A549 (cell line): ENCODE measurements around the gene GNE. TPM values are rescaled to one million over a fixed set of nuclear protein-coding genes. Genes with fewer than 3 reads are reported as not detected.
A peak's percentile ranks its signal among the peaks of the same experiment; 100 is the strongest.
"Not testable (repeated sequence)": the region's sequence is repeated elsewhere in the genome, so short reads cannot be mapped to it uniquely, and the experiment has no call there.

ENCODE experiments used
- ATAC-seq, 2 experiments: fragments of 200-7000 bp in 1 of 2; fragments of >200 bp in 1 of 2; cut with Nextera tagmentation in 1 of 2; cut with Tn5 transposase in 1 of 2; 3 replicates each; pipeline versions ENCODE4 v1.8.0 to v1.9.1; 2018 to 2020; ENCODE audit warnings: mild to moderate bottlenecking in 1 of 2, moderate library complexity in 1 of 2
- CTCF ChIA-PET: fragments of 300-600 bp; sonication (Branson Sonifier 250); formaldehyde crosslinking; extraction: SDS; loops from one replicate; lab custom pipeline; 2021; ENCODE audit warnings: antibody characterized with exemption, inconsistent platforms; lab: Yijun Ruan, JAX
- POLR2A ChIA-PET: fragments of 350-600 bp; formaldehyde crosslinking; extraction: SDS; loops from one replicate; lab custom pipeline; 2021; ENCODE audit warnings: antibody characterized with exemption, inconsistent platforms; lab: Yijun Ruan, JAX
- DNase-seq, 2 experiments: peaks; one replicate each; pipeline versions ENCODE4 v3.0.0 to v3.0.0-alpha.2; 2011 to 2016; ENCODE audit warnings: low read depth in 1 of 2, low spot score in 1 of 2
- FAIRE-seq: peaks from 2 replicates; lab custom pipeline; 2011; peaks lifted over from hg19 to GRCh38; lab: Jason Lieb, UNC
- H3K27ac ChIP-seq, 2 experiments: fragments of >200 bp; sonication (Bioruptor Twin); formaldehyde crosslinking; 3 replicates each; pipeline ENCODE4 v1.5.1; 2016 to 2017
- H3K4me1 ChIP-seq: fragments of >200 bp; sonication (Bioruptor Twin); formaldehyde crosslinking; 3 replicates; pipeline ENCODE4 v1.6.1; 2016
- H3K4me2 ChIP-seq: fragments of >200 bp; sonication (Bioruptor Twin); formaldehyde crosslinking; 3 replicates; pipeline ENCODE4 v1.6.1; 2016
- H3K4me3 ChIP-seq: fragments of >200 bp; sonication (Bioruptor Twin); formaldehyde crosslinking; 3 replicates; pipeline ENCODE4 v1.5.1; 2016
- H3K9me3 ChIP-seq: fragments of >200 bp; sonication (Bioruptor Twin); formaldehyde crosslinking; 3 replicates; pipeline ENCODE4 v1.6.1; 2016
- BHLHE40 ChIP-seq: IDR thresholded peaks from 2 replicates; pipeline ENCODE4 v1.6.1; 2012; ENCODE audit warnings: low read depth, low read length, inconsistent platforms
- CHD2 ChIP-seq: fragments of 150-350 bp; IDR thresholded peaks from 2 replicates; pipeline ENCODE4 v1.6.1; 2014; ENCODE audit warnings: low read length; ENCODE audit not compliant: partially characterized antibody
- CTCF ChIP-seq: fragments of >200 bp; sonication (Bioruptor Twin); formaldehyde crosslinking; IDR thresholded peaks from 3 replicates; pipeline ENCODE4 v1.5.1; 2016
- EHMT2 ChIP-seq: fragments of 200-600 bp; sonication (generic); IDR thresholded peaks from 2 replicates; pipeline ENCODE4 v1.6.1; 2016; ENCODE audit warnings: antibody characterized with exemption, low read depth, mild to moderate bottlenecking, moderate library complexity
- EP300 ChIP-seq, 2 experiments: fragments of >200 bp; sonication (Bioruptor Twin); formaldehyde crosslinking; IDR thresholded peaks; 2 replicates in 1 of 2; 3 replicates in 1 of 2; pipeline ENCODE4 v1.6.1; 2016 to 2017
- ESRRA ChIP-seq: fragments of 150-350 bp; IDR thresholded peaks from 2 replicates; pipeline ENCODE4 v1.6.1; 2014; ENCODE audit warnings: mild to moderate bottlenecking, low read length, borderline replicate concordance
- FOSB ChIP-seq: fragments of 250-450 bp; sonication (Bioruptor Pico); IDR thresholded peaks from 2 replicates; pipeline ENCODE4 v1.5.0; 2020; ENCODE audit warnings: mild to moderate bottlenecking, moderate library complexity
- HDAC2 ChIP-seq: fragments of 200-600 bp; sonication (generic); IDR thresholded peaks from 2 replicates; pipeline ENCODE4 v1.6.1; 2016
- HEYL ChIP-seq: fragments of 250-450 bp; sonication (Bioruptor Pico); IDR thresholded peaks from 2 replicates; pipeline ENCODE4 v1.8.0; 2021; ENCODE audit warnings: mild to moderate bottlenecking, moderate library complexity
- HOXA7 ChIP-seq: fragments of 250-450 bp; sonication (Bioruptor Pico); IDR thresholded peaks from 2 replicates; pipeline ENCODE4 v1.5.0; 2020; ENCODE audit warnings: mild to moderate bottlenecking, moderate library complexity
- HOXB13 ChIP-seq: fragments of 250-450 bp; sonication (Bioruptor Pico); IDR thresholded peaks from 2 replicates; pipeline ENCODE4 v1.5.0; 2020; ENCODE audit warnings: low read depth, mild to moderate bottlenecking, moderate library complexity
- HOXB5 ChIP-seq: fragments of 250-450 bp; sonication (Bioruptor Pico); IDR thresholded peaks from 2 replicates; pipeline ENCODE4 v1.5.0; 2020; ENCODE audit warnings: mild to moderate bottlenecking, moderate library complexity
- MAFK ChIP-seq: fragments of 450-650 bp; IDR thresholded peaks from 2 replicates; pipeline ENCODE4 v1.6.1; 2014; ENCODE audit not compliant: partially characterized antibody
- MYC ChIP-seq: IDR thresholded peaks from 2 replicates; pipeline ENCODE4 v1.6.1; 2012; ENCODE audit warnings: mild to moderate bottlenecking, inconsistent platforms, low read length, improper control_type of control experiment, borderline replicate concordance
- POLR2A ChIP-seq: IDR thresholded peaks from 2 replicates; pipeline ENCODE4 v1.6.1; 2012; ENCODE audit warnings: mild to moderate bottlenecking, low read length
- RAD21 ChIP-seq, 2 experiments: fragments of >200 bp in 1 of 2; sonication (Bioruptor Twin) in 1 of 2; formaldehyde crosslinking in 1 of 2; IDR thresholded peaks in 1 of 2; conservative IDR thresholded peaks in 1 of 2; 2 replicates in 1 of 2; 3 replicates in 1 of 2; pipeline ENCODE4 v1.6.1; 2012 to 2018; ENCODE audit warnings: inconsistent platforms in 1 of 2
- RCOR1 ChIP-seq: fragments of 150-350 bp; IDR thresholded peaks from 2 replicates; pipeline ENCODE4 v1.6.1; 2014; ENCODE audit warnings: antibody characterized with exemption, low read length, low read depth
- REST ChIP-seq: fragments of 200-600 bp; sonication (generic); IDR thresholded peaks from 2 replicates; pipeline ENCODE4 v1.6.1; 2016; ENCODE audit warnings: antibody characterized with exemption, mild to moderate bottlenecking, moderate library complexity
- RFX5 ChIP-seq: fragments of 450-650 bp; IDR thresholded peaks from 2 replicates; pipeline ENCODE4 v1.7.1; 2014; ENCODE audit warnings: antibody characterized with exemption, mild to moderate bottlenecking, moderate library complexity
- SMC3 ChIP-seq: fragments of >200 bp; sonication (Bioruptor Twin); formaldehyde crosslinking; IDR thresholded peaks from 3 replicates; pipeline ENCODE4 v1.6.1; 2018; ENCODE audit warnings: inconsistent platforms
- TFCP2L1 ChIP-seq: fragments of 250-450 bp; sonication (Bioruptor Pico); IDR thresholded peaks from 2 replicates; pipeline ENCODE4 v1.5.0; 2021; ENCODE audit warnings: mild to moderate bottlenecking
- ZSCAN20 ChIP-seq: fragments of 250-450 bp; sonication (Bioruptor Pico); IDR thresholded peaks from 2 replicates; pipeline ENCODE4 v1.8.0; 2022; ENCODE audit warnings: mild to moderate bottlenecking, moderate library complexity
- WGBS: methylation state at CpG from one replicate; pipeline ENCODE4 v1.1.6; 2017; ENCODE audit errors: missing lambda C conversion rate; 5-methylcytosine and 5-hydroxymethylcytosine counted together
- polyA plus RNA-seq, 4 experiments: library from polyadenylated mRNA; depleted of rRNA in 3 of 4; stranded (reverse); fragments of >200 nt; fragmentation: RNase III in 1 of 4; extraction: RNeasy Plus Mini Kit Qiagen cat#74134 plus additional on column Dnase treatment in 1 of 4; gene quantifications; 2 replicates in 3 of 4; 3 replicates in 1 of 4; pipeline ENCODE4 v1.2.3, GENCODE V29; 2011 to 2017
- TF ChIP-seq, protein P1 (sequence below): IDR thresholded peaks from 2 replicates; pipeline ENCODE4 v1.6.1; 2012
- TF ChIP-seq, protein P2 (sequence below): fragments of 250-450 bp; sonication (Bioruptor Pico); IDR thresholded peaks from 2 replicates; pipeline ENCODE4 v1.5.0; 2021; ENCODE audit warnings: mild to moderate bottlenecking, moderate library complexity, borderline replicate concordance

GNE gene
- polyA plus RNA-seq, 2 of the 4 experiments (the other 2 are of a cell fraction) = 23.0 to 32.9 TPM

- H3K4me3 ChIP-seq, POLR2A ChIA-PET: not testable (repeated sequence)
- DNase-seq = peak; percentile 48 to 67
- peak overlapping the region in 1 of 2 experiments; percentile 36; a peak in 1 of 6 replicates for H3K27ac ChIP-seq
- CTCF ChIA-PET = interaction anchor here (0.6 to 13.7 kb wide), 33 partner anchors 9 to 307 kb away, joined by 3 to 221 read pairs (median 4); partner anchors contain the start of gene RNF38
- TF ChIP-seq RAD21 (conservative IDR thresholded peaks at IDR 0.05 in 1 of 2, IDR thresholded peaks at IDR 0.05 in 1 of 2) = peak; percentile 71 to 79
- TF ChIP-seq SMC3 = peak; percentile 71
- peak; percentile 54 for TF ChIP-seq CTCF
- TF ChIP-seq, all 56 proteins: peak for 3; not testable (repeated sequence) for 53
- peak; percentile 85 to 89 for ATAC-seq
- not testable (repeated sequence) for H3K9me3 ChIP-seq, H3K4me2 ChIP-seq
- 58% methylated on average over 8 of the region's 8 CpGs for WGBS
- FAIRE-seq = peak; percentile 61
- peaks cover 15% of the 10 kb centered on the region; the same call in 2 of the 3 replicates for H3K4me1 ChIP-seq
Measured at GRCh38 chr9:36248061-36248460, 10.2 kb downstream of the GNE start.

DNA sequence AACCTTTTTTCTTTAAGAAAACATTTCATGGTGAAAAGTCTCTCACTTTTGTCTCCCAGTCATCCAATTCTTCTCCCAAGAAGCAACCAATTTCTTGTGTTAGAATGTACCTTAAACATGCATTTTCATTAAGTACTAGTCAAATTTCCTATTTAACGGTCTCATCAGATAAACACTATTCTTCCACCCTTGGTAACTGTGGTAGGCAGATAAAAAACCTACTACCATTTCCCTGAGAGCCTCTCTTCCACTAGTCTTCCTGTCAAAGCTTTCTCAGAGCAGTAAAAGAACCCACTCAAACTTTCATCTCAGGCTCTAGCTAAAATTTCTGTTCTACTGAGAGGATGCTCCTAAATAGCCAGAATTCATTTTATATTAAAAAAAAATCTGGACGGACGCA, 10.9 kb downstream of the GNE start:
- ATAC-seq = no peak
- H3K4me2 ChIP-seq = no peak overlapping the region
- POLR2A ChIA-PET = no interaction called here
- H3K9me3 ChIP-seq = no peaks in the 10 kb centered on the region
- H3K4me3 ChIP-seq = no peak overlapping the region
- H3K27ac ChIP-seq = no peak overlapping the region
- no peak for DNase-seq
- CTCF ChIA-PET = interaction anchor here (0.6 to 13.7 kb wide), 22 partner anchors 10 to 238 kb away, joined by 3 to 221 read pairs (median 5); partner anchors contain the start of gene RNF38
- TF ChIP-seq RCOR1 (no peak), RAD21 (conservative IDR thresholded peaks at IDR 0.05 in 1 of 2, IDR thresholded peaks at IDR 0.05 in 1 of 2) (no peak), ZSCAN20 (CRISPR knock-in tag) (no peak), BHLHE40 (no peak), HOXB13 (no peak), SMC3 (no peak), TFCP2L1 (CRISPR knock-in tag) (no peak), ESRRA (no peak), HDAC2 (no peak), MYC (no peak), EHMT2 (no peak)
- TF ChIP-seq, protein P1, sequence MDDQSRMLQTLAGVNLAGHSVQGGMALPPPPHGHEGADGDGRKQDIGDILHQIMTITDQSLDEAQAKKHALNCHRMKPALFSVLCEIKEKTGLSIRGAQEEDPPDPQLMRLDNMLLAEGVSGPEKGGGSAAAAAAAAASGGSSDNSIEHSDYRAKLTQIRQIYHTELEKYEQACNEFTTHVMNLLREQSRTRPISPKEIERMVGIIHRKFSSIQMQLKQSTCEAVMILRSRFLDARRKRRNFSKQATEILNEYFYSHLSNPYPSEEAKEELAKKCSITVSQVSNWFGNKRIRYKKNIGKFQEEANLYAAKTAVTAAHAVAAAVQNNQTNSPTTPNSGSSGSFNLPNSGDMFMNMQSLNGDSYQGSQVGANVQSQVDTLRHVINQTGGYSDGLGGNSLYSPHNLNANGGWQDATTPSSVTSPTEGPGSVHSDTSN = no peak
- TF ChIP-seq, protein P2, sequence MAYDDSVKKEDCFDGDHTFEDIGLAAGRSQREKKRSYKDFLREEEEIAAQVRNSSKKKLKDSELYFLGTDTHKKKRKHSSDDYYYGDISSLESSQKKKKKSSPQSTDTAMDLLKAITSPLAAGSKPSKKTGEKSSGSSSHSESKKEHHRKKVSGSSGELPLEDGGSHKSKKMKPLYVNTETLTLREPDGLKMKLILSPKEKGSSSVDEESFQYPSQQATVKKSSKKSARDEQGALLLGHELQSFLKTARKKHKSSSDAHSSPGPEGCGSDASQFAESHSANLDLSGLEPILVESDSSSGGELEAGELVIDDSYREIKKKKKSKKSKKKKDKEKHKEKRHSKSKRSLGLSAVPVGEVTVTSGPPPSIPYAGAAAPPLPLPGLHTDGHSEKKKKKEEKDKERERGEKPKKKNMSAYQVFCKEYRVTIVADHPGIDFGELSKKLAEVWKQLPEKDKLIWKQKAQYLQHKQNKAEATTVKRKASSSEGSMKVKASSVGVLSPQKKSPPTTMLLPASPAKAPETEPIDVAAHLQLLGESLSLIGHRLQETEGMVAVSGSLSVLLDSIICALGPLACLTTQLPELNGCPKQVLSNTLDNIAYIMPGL (CRISPR knock-in tag) = no peak
- FAIRE-seq = no peak
- WGBS = 80% methylated on average over 3 of the region's 3 CpGs
- H3K4me1 ChIP-seq = peaks cover 15% of the 10 kb centered on the region; the same call in 2 of the 3 replicates

- Histone ChIP-seq H3K4me2 (no peak overlapping the region), H3K4me3 (no peak overlapping the region), H3K4me1 (peaks cover 15% of the 10 kb centered on the region; the same call in 2 of the 3 replicates), H3K9me3 (no peaks in the 10 kb centered on the region), H3K27ac (no peak overlapping the region)
- ATAC-seq (no peak), DNase-seq (no peak), FAIRE-seq (peak; percentile 32)
- ChIA-PET POLR2A (no interaction called here), CTCF (interaction anchor here (1.7 kb wide), 1 partner anchor 83 kb away, joined by 4 read pairs; no protein-coding TSS in a partner anchor)
- TF ChIP-seq CHD2 (no peak), RFX5 (no peak), HOXB5 (CRISPR knock-in tag) (no peak), POLR2A (no peak), EHMT2 (no peak), REST (no peak), RAD21 (conservative IDR thresholded peaks at IDR 0.05 in 1 of 2, IDR thresholded peaks at IDR 0.05 in 1 of 2) (no peak), HEYL (no peak), FOSB (CRISPR knock-in tag) (no peak), HOXB13 (no peak), BHLHE40 (no peak), EP300 (IDR thresholded peaks at IDR 0.05) (no peak), SMC3 (no peak), MAFK (no peak), HOXA7 (no peak)
- 97% methylated on average over 6 of the region's 6 CpGs for WGBS
Measured at GRCh38 chr9:36245906-36246305, 12.3 kb downstream of the GNE start.
